Kidney (tissue), 14 donors: ENCODE measurements around the gene ADGRL2. TPM values are rescaled to one million over a fixed set of nuclear protein-coding genes. Genes with fewer than 3 reads are reported as not detected.

ENCODE experiments used
- DNase-seq, 5 donors: peaks; one replicate each; pipeline ENCODE4 v3.0.0-alpha.2; 2013 to 2020
- FAIRE-seq: peaks from 2 replicates; lab custom pipeline; 2012; peaks lifted over from hg19 to GRCh38; lab: Jason Lieb, UNC
- H3K27ac ChIP-seq, 2 donors: one replicate each; pipeline ENCODE4 v1.7.0; 2013; ENCODE audit warnings: low read depth in 2 of 2, low read length in 2 of 2, inconsistent platforms in 1 of 2
- H3K27me3 ChIP-seq: one replicate; pipeline ENCODE4 v1.7.1; 2013; ENCODE audit warnings: low read length, inconsistent platforms; ENCODE audit not compliant: control insufficient read depth, insufficient read depth
- H3K36me3 ChIP-seq, 3 donors: one replicate each; pipeline versions ENCODE4 v1.7.0 to v1.7.1; 2013; ENCODE audit warnings: low read length in 3 of 3, control low read depth in 1 of 3, inconsistent platforms in 1 of 3; ENCODE audit not compliant: insufficient read depth in 3 of 3, control insufficient read depth in 2 of 3
- H3K4me1 ChIP-seq, 3 donors: one replicate each; pipeline versions ENCODE4 v1.7.0 to v1.7.1; 2013; ENCODE audit warnings: low read length in 3 of 3, inconsistent platforms in 1 of 3, low read depth in 1 of 3; ENCODE audit not compliant: control insufficient read depth in 2 of 3, insufficient read depth in 2 of 3
- H3K4me3 ChIP-seq, 3 donors: one replicate each; pipeline versions ENCODE4 v1.7.0 to v1.8.1; 2013; ENCODE audit warnings: low read length in 3 of 3, control low read depth in 1 of 3, inconsistent platforms in 1 of 3
- H3K9ac ChIP-seq, 3 donors: one replicate each; pipeline versions ENCODE4 v1.7.0 to v1.7.1; 2013; ENCODE audit warnings: low read length in 3 of 3, control low read depth in 1 of 3, inconsistent platforms in 1 of 3
- H3K9me3 ChIP-seq, 3 donors: one replicate each; pipeline versions ENCODE4 v1.7.0 to v1.7.1; 2013; ENCODE audit warnings: low read length in 3 of 3, control low read depth in 1 of 3, inconsistent platforms in 1 of 3; ENCODE audit not compliant: control insufficient read depth in 2 of 3, insufficient read depth in 1 of 3
- CTCF ChIP-seq: IDR thresholded peaks from 3 replicates; pipeline ENCODE4 v1.5.1; 2012; ENCODE audit warnings: mild to moderate bottlenecking, moderate library complexity, borderline replicate concordance; ENCODE audit not compliant: insufficient read depth; ENCODE audit errors: extremely low read depth
- intact Hi-C: fragments of 100-400 bp; cut with DNase I; formaldehyde crosslinking; loops from one replicate; pipeline ENCODE4 v1.11.1; 2022
- polyA plus RNA-seq: library from polyadenylated mRNA; stranded (reverse); fragments of 350-450 nt; fragmentation: Illumina TruSeq; extraction: RNeasy Lipid Tissue Mini Kit (QIAGEN cat#74804); gene quantifications from one replicate; pipeline ENCODE4 v1.2.3, GENCODE V29; 2014; ENCODE audit warnings: low read depth, low replicate concordance; ENCODE audit not compliant: insufficient read depth
- total RNA-seq: library from RNA; stranded (reverse); fragmentation: NEBNext Ultra II Directional; extraction: Animal tissue kit (Norgen Biotek cat#: 25700); gene quantifications from one replicate; pipeline ENCODE4 v1.2.1, GENCODE V29; 2021
- donor health status: control.
- donor health status: control.
- donor health status: control.
- donor health status: control.
- donor health status: control.
- donor health status: DM: yes; HTN: yes; CAD: no.
- donor health status: Normal renal cell carcinoma (clear cell type).

ADGRL2 gene
- total and polyA plus RNA-seq, 2 donors from 2014 or later = 27.2 to 71.2 TPM

- Histone ChIP-seq H3K9me3 (no peaks in the 10 kb centered on the region), H3K4me1 (peaks cover 0 to 24% (median 4%) of the 10 kb centered on the region in 3 donors), H3K9ac (no peak overlapping the region), H3K27ac (peak overlapping the region in 1 of 2 donors; percentile 14), H3K27me3 (no peaks in the 10 kb centered on the region), H3K4me3 (no peak overlapping the region), H3K36me3 (no peaks in the 10 kb centered on the region)
- DNase-seq (no peak), FAIRE-seq (no peak)
- intact Hi-C loops = no loop called here
- TF ChIP-seq CTCF = no peak
These were observed 5.0 kb downstream of the ADGRL2 start for GRCh38 chr1:81805537-81806431.

- no peak overlapping the region for H3K9ac ChIP-seq
- DNase-seq (no peak), FAIRE-seq (peak; percentile 62)
- H3K27ac ChIP-seq = no peak overlapping the region
- H3K4me1 ChIP-seq = peaks cover 0 to 24% (median 4%) of the 10 kb centered on the region in 3 donors
- no peaks in the 10 kb centered on the region for H3K27me3 ChIP-seq
- H3K4me3 ChIP-seq = no peak overlapping the region
- intact Hi-C loops = no loop called here
- no peak for TF ChIP-seq CTCF
- H3K36me3 ChIP-seq = no peaks in the 10 kb centered on the region
- no peaks in the 10 kb centered on the region for H3K9me3 ChIP-seq
These were observed 5.7 kb downstream of the ADGRL2 start for GRCh38 chr1:81806432-81806770.

GRCh38 chr1:81808760-81809159 is 8.0 kb downstream of the ADGRL2 start:
- FAIRE-seq = no peak
- intact Hi-C loops = no loop called here
- peaks cover 0 to 30% (median 4%) of the 10 kb centered on the region in 3 donors for H3K4me1 ChIP-seq

More at GRCh38 chr1:81808760-81809159, 8.0 kb downstream of the ADGRL2 start:
- no peaks in the 10 kb centered on the region for H3K27me3 ChIP-seq
- peak in 3 of 5 donors; percentile 37 to 84 (median 81) for DNase-seq
- peak overlapping the region in 2 of 3 donors; percentile 38 to 39 for H3K4me3 ChIP-seq
- H3K9ac ChIP-seq = no peak overlapping the region
- H3K9me3 ChIP-seq = no peaks in the 10 kb centered on the region
- H3K27ac ChIP-seq = no peak overlapping the region
- H3K36me3 ChIP-seq = no peaks in the 10 kb centered on the region
- no peak for TF ChIP-seq CTCF
